H9 (cell line): ENCODE data around the gene ROBO2. TPM values are rescaled to one million over a fixed set of nuclear protein-coding genes. Genes with fewer than 3 reads are reported as not detected.

Source experiments
- DNase-seq: peaks from one replicate; pipeline ENCODE4 v3.0.0-alpha.2; 2017
- H2AFZ ChIP-seq: one replicate; pipeline ENCODE4 v1.6.1; 2013; ENCODE audit warnings: mild to moderate bottlenecking, low read length, control low read depth, moderate library complexity
- H2AK5ac ChIP-seq: 2 replicates; pipeline ENCODE4 v1.6.1; 2013; ENCODE audit warnings: low read length, control low read depth, mixed read lengths; ENCODE audit not compliant: insufficient read length
- H2BK120ac ChIP-seq: one replicate; pipeline ENCODE4 v1.6.1; 2013; ENCODE audit warnings: low read depth, mild to moderate bottlenecking, low read length, control low read depth, inconsistent platforms; ENCODE audit not compliant: poor library complexity, severe bottlenecking
- H2BK12ac ChIP-seq: 2 replicates; pipeline ENCODE4 v1.6.1; 2013; ENCODE audit warnings: low read length, control low read depth, mixed read lengths, low read depth; ENCODE audit not compliant: insufficient read length
- H2BK15ac ChIP-seq: 2 replicates; pipeline ENCODE4 v1.6.1; 2013; ENCODE audit warnings: low read depth, low read length, control low read depth
- H2BK20ac ChIP-seq: one replicate; pipeline ENCODE4 v1.6.1; 2013; ENCODE audit warnings: low read depth, mild to moderate bottlenecking, low read length, control low read depth, inconsistent platforms; ENCODE audit not compliant: poor library complexity, severe bottlenecking
- H2BK5ac ChIP-seq: 2 replicates; pipeline ENCODE4 v1.6.1; 2013; ENCODE audit warnings: low read length, control low read depth, mixed read lengths; ENCODE audit not compliant: insufficient read length
- H3K14ac ChIP-seq: 2 replicates; pipeline ENCODE4 v1.6.1; 2013; ENCODE audit warnings: low read length, control low read depth; ENCODE audit not compliant: insufficient read depth
- H3K18ac ChIP-seq: 2 replicates; pipeline ENCODE4 v1.6.1; 2013; ENCODE audit warnings: low read depth, mild to moderate bottlenecking, mixed read lengths, low read length, control low read depth; ENCODE audit not compliant: insufficient read length
- H3K23ac ChIP-seq: 2 replicates; pipeline ENCODE4 v1.6.1; 2013; ENCODE audit warnings: low read length, control low read depth, mixed read lengths, low read depth; ENCODE audit not compliant: insufficient read length
- H3K23me2 ChIP-seq: 2 replicates; pipeline ENCODE4 v1.6.1; 2013; ENCODE audit warnings: low read depth, mild to moderate bottlenecking, mixed read lengths, low read length, control low read depth; ENCODE audit not compliant: insufficient read length, poor library complexity, severe bottlenecking
- H3K27ac ChIP-seq: 2 replicates; pipeline ENCODE4 v1.5.1; 2013; ENCODE audit warnings: low read length, control low read depth, mixed read lengths, low read depth; ENCODE audit not compliant: insufficient read length
- H3K27me3 ChIP-seq: 2 replicates; pipeline ENCODE4 v1.6.1; 2013; ENCODE audit warnings: low read length, control low read depth, inconsistent platforms; ENCODE audit not compliant: insufficient read depth
- H3K4ac ChIP-seq: 2 replicates; pipeline ENCODE4 v1.6.1; 2013; ENCODE audit warnings: low read depth, mild to moderate bottlenecking, control low read depth, inconsistent platforms, low read length, moderate library complexity
- H3K4me1 ChIP-seq: 2 replicates; pipeline ENCODE4 v1.6.1; 2013; ENCODE audit warnings: low read length, control low read depth, inconsistent platforms; ENCODE audit not compliant: insufficient read depth
- H3K4me2 ChIP-seq: 2 replicates; pipeline ENCODE4 v1.6.1; 2013; ENCODE audit warnings: low read length, control low read depth, mixed read lengths; ENCODE audit not compliant: insufficient read length, insufficient read depth
- H3K56ac ChIP-seq: 2 replicates; pipeline ENCODE4 v1.6.1; 2013; ENCODE audit warnings: low read depth, mild to moderate bottlenecking, mixed read lengths, low read length, control low read depth; ENCODE audit not compliant: insufficient read length
- H3K79me1 ChIP-seq: 2 replicates; pipeline ENCODE4 v1.6.1; 2013; ENCODE audit warnings: low read depth, mild to moderate bottlenecking, moderate library complexity, low read length, control low read depth, inconsistent platforms; ENCODE audit not compliant: insufficient read depth, poor library complexity, severe bottlenecking
- H3K79me2 ChIP-seq: 2 replicates; pipeline ENCODE4 v1.6.1; 2013; ENCODE audit warnings: low read length, control low read depth, inconsistent platforms; ENCODE audit not compliant: insufficient read depth
- H3K9ac ChIP-seq: 2 replicates; pipeline ENCODE4 v1.6.1; 2013; ENCODE audit warnings: low read length, control low read depth, mixed read lengths; ENCODE audit not compliant: insufficient read length; ENCODE audit errors: extremely low read depth
- H3K9me3 ChIP-seq: one replicate; pipeline ENCODE4 v1.6.1; 2013; ENCODE audit warnings: low read depth, low read length, inconsistent platforms; ENCODE audit not compliant: control insufficient read depth
- H3T11ph ChIP-seq: one replicate; pipeline ENCODE4 v1.6.1; 2013; ENCODE audit warnings: mild to moderate bottlenecking, low read length, control low read depth, inconsistent platforms
- H4K20me1 ChIP-seq: one replicate; pipeline ENCODE4 v1.6.1; 2013; ENCODE audit not compliant: control insufficient read depth, insufficient read length, insufficient read depth
- H4K5ac ChIP-seq: 2 replicates; pipeline ENCODE4 v1.6.1; 2013; ENCODE audit warnings: low read depth, mild to moderate bottlenecking, mixed read lengths, low read length, control low read depth; ENCODE audit not compliant: insufficient read length
- H4K8ac ChIP-seq: replicated peaks from 2 replicates; pipeline ENCODE4 v1.6.1; 2013; ENCODE audit warnings: low read length, control low read depth, mixed read lengths, low read depth; ENCODE audit not compliant: insufficient read length
- H4K91ac ChIP-seq: 2 replicates; pipeline ENCODE4 v1.6.1; 2013; ENCODE audit warnings: low read depth, mild to moderate bottlenecking, moderate library complexity, mixed read lengths, low read length, control low read depth; ENCODE audit not compliant: insufficient read length
- H3K27ac Mint-ChIP-seq, 3 experiments: 2 replicates in 2 of 3; 3 replicates in 1 of 3; pipeline ENCODE4 v1.8.0; 2020 to 2021; ENCODE audit warnings: mixed read lengths in 3 of 3, mild to moderate bottlenecking in 1 of 3, moderate library complexity in 1 of 3
- H3K27me3 Mint-ChIP-seq: 2 replicates; pipeline ENCODE4 v1.8.0; 2021; ENCODE audit warnings: low read depth, mild to moderate bottlenecking, moderate library complexity, mixed read lengths
- H3K36me3 Mint-ChIP-seq, 3 experiments: 2 replicates in 2 of 3; 3 replicates in 1 of 3; pipeline ENCODE4 v1.8.0; 2020 to 2021; ENCODE audit warnings: low read depth in 3 of 3, mixed read lengths in 3 of 3; ENCODE audit not compliant: insufficient read depth in 1 of 3
- H3K4me1 Mint-ChIP-seq, 2 experiments: 2 replicates each; pipeline ENCODE4 v1.8.0; 2020; ENCODE audit warnings: mixed read lengths in 2 of 2
- H3K4me3 Mint-ChIP-seq, 2 experiments: 2 replicates in 1 of 2; 3 replicates in 1 of 2; pipeline ENCODE4 v1.8.0; 2020 to 2021; ENCODE audit warnings: mild to moderate bottlenecking in 2 of 2, mixed read lengths in 2 of 2, moderate library complexity in 1 of 2
- H3K9me3 Mint-ChIP-seq, 2 experiments: 2 replicates in 1 of 2; 3 replicates in 1 of 2; pipeline ENCODE4 v1.8.0; 2020; ENCODE audit warnings: mild to moderate bottlenecking in 2 of 2, mixed read lengths in 2 of 2, moderate library complexity in 1 of 2
- CTCF ChIP-seq: fragments of 200-600 bp; sonication (generic); conservative IDR thresholded peaks from 3 replicates; pipeline ENCODE4 v1.8.0; 2021; ENCODE audit warnings: antibody characterized with exemption, mild to moderate bottlenecking
- WGBS: extraction: QIAGEN DNeasy Blood & Tissue Kit; methylation state at CpG from one replicate; pipeline ENCODE4 v1.1.7; 2013; ENCODE audit warnings: missing lambda C conversion rate, low lambda C conversion rate, mixed read lengths; ENCODE audit not compliant: insufficient read length; ENCODE audit errors: extremely low coverage; 5-methylcytosine and 5-hydroxymethylcytosine counted together
- total RNA-seq: library from RNA; stranded (reverse); gene quantifications from 2 replicates; pipeline ENCODE4 v1.2.1, GENCODE V29; 2021

The ROBO2 gene
- total RNA-seq, 1 experiment from 2014 or later, result 2.3 TPM

DNA sequence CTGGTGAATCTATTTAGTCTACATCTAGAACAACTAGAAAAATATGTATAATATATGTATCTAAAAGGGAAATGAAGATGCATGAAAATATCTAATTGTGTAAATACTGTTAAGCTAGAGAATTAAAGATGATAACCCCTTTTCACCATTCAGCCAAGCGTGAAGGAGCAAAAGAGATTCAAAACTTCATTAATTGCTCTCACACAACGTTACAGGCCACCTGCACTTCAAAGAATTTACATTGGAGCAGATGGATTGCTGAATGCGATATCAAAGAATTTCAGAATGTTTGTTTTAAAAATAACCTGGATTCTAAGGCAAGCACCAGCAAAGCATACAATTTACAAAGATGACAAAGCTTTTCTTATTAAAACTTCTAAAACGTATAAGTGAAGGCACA lies 243.2 kb downstream of the ROBO2 start:
- no peak overlapping the region for H3K14ac ChIP-seq
- H4K8ac ChIP-seq, result no peak overlapping the region
- no peak for TF ChIP-seq CTCF
- no peak overlapping the region for H3K27ac Mint-ChIP-seq
- no peaks in the 10 kb centered on the region for H3K79me2 ChIP-seq
- no peak overlapping the region for H3K23ac ChIP-seq
- H3K27me3 Mint-ChIP-seq, result no peaks in the 10 kb centered on the region
- no peak for DNase-seq
- H2BK12ac ChIP-seq, result no peak overlapping the region
- no peak overlapping the region for H2BK120ac ChIP-seq
- no peaks in the 10 kb centered on the region for H3K27me3 ChIP-seq
- H3K36me3 Mint-ChIP-seq, result no peaks in the 10 kb centered on the region
- H3K9ac ChIP-seq, result no peak overlapping the region
- no peak overlapping the region for H3K18ac ChIP-seq
- H2BK15ac ChIP-seq, result no peak overlapping the region
- no CpG with 5 or more reads among the region's 4 CpGs for WGBS
- no peak overlapping the region for H3K27ac ChIP-seq
- no peaks in the 10 kb centered on the region for H3K9me3 Mint-ChIP-seq
- peaks cover 18% of the 10 kb centered on the region in 2 experiments for H3K4me1 Mint-ChIP-seq
- H2BK20ac ChIP-seq, result no peak overlapping the region
- no peak overlapping the region for H3T11ph ChIP-seq
- H4K91ac ChIP-seq, result no peak overlapping the region
- H3K9me3 ChIP-seq, result no peaks in the 10 kb centered on the region
- H3K23me2 ChIP-seq, result no peaks in the 10 kb centered on the region
- no peak overlapping the region for H4K5ac ChIP-seq
- no peak overlapping the region for H2AK5ac ChIP-seq
- no peak overlapping the region for H3K4me3 Mint-ChIP-seq
- no peaks in the 10 kb centered on the region for H4K20me1 ChIP-seq
- no peak overlapping the region for H3K4ac ChIP-seq
- H3K4me2 ChIP-seq, result no peak overlapping the region
- H3K4me1 ChIP-seq, result peaks cover 4% of the 10 kb centered on the region; the same call in 1 of the 2 replicates
- no peaks in the 10 kb centered on the region for H3K79me1 ChIP-seq
- no peak overlapping the region for H2BK5ac ChIP-seq
- H2AFZ ChIP-seq, result no peak overlapping the region
- H3K56ac ChIP-seq, result no peak overlapping the region
